NCI-H2196 (cell line): ENCODE measurements around the gene CPLX3.
"Not testable (repeated sequence)": the region's sequence is repeated elsewhere in the genome, so short reads cannot be mapped to it uniquely, and the experiment has no call there.

Source experiments
- DNase-seq: peaks from one replicate; lab custom pipeline; 2025; ENCODE audit not compliant: unreplicated experiment; lab: John Stamatoyannopoulos, UW

Gene CPLX3

GRCh38 chr15:74826364-74826819 lies at the start of gene CPLX3:
Gene CPLX3 (plus strand): TSS chr15:74826627. CDS start chr15:74826704, 77 bp downstream.
- DNase-seq, result no peak

- DNase-seq, result no peak
These were observed 49.3 kb upstream of the CPLX3 start for GRCh38 chr15:74776821-74777768.

- no peak for DNase-seq
These were observed 48.4 kb upstream of the CPLX3 start for GRCh38 chr15:74777769-74778598.

GRCh38 chr15:74778599-74778970 lies 47.8 kb upstream of the CPLX3 start:
- DNase-seq, result no peak

- DNase-seq, result no peak
These were observed 47.2 kb upstream of the CPLX3 start for GRCh38 chr15:74779162-74779648.

- no peak for DNase-seq
These were observed 45.6 kb upstream of the CPLX3 start for GRCh38 chr15:74780523-74781430.

GRCh38 chr15:74781431-74782258 lies 44.8 kb upstream of the CPLX3 start, which contains the start of gene CSK:
Gene CSK (plus strand): TSS chr15:74782080. CDS start chr15:74798298, 16,218 bp downstream.
- peak; percentile 62 for DNase-seq

GRCh38 chr15:74782259-74783071 lies 44.0 kb upstream of the CPLX3 start:
- DNase-seq, result no peak

GRCh38 chr15:74783072-74783807 lies 43.2 kb upstream of the CPLX3 start:
- DNase-seq, result no peak

- no peak for DNase-seq
These were observed 42.6 kb upstream of the CPLX3 start for GRCh38 chr15:74783808-74784175.

- no peak for DNase-seq
These were observed 41.8 kb upstream of the CPLX3 start for GRCh38 chr15:74784426-74785193.

GRCh38 chr15:74785194-74786032 lies 41.0 kb upstream of the CPLX3 start:
- DNase-seq, result no peak

- not testable (repeated sequence) for DNase-seq
These were observed 40.3 kb upstream of the CPLX3 start for GRCh38 chr15:74786081-74786480.

- DNase-seq, result no peak
These were observed 39.8 kb upstream of the CPLX3 start for GRCh38 chr15:74786551-74787165.

GRCh38 chr15:74787251-74788041 lies 39.0 kb upstream of the CPLX3 start:
- DNase-seq, result no peak
